Measurements from ENCODE around the gene FIG4.
"Not testable (repeated sequence)": the region's sequence is repeated elsewhere in the genome, so short reads cannot be mapped to it uniquely, and the experiment has no call there.

FIG4 gene

DNA sequence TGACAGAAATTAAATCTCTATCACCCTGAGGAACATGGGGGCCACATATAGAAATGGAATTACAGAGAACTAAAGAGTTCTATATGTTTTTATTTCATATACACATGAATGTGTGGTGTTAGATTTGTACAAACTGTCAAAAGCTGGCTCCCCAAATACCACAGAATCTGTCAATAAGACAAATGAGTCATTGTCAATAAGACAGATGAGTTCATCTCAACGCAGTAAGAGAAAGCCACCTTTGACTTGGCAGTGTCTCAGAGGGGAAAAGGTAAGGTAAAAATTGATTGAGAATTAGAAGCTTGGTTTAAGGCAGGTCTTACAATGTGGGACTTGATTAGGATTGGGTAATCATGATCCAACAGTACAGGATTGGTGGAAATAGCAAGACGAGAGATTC lies 162.9 kb downstream of the FIG4 start:
- no peak for DNase-seq (ENCODE audit: low read depth)

DNA sequence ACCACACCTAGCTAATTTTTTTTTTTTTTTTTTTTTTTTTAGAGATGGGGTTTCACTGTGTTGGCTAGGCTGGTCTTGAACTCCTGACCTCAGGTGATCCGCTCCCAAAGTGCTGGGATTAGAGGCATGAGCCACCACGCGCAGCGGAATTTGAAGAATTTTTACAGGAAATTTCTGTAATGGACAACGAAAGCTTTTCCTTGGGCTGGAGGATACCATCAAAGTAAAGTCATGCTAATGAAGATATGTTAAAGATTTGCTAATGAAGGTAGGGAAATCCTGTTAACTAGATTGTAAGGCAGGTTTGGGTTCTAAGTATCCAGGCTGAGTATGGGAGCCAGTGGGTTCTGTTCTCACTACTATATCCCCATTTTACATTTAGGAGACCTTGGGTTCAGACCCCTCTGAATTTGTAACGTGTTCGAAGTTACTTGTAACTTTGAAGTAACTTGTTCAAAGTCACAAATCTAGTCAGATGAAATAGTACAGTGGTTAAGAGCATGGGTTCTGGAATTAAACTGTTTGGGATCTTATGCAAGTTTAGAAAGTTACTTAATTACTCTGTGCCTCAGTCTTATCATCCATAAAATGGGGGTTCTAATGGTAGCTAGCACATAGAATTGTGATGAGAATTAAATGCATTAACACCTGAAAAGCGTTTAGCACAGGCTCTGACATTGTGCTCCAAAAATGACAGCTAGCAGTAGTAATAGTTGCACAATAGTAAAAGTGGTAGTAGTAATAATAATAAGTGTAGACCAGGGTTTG lies 163.6 kb downstream of the FIG4 start:
- DNase-seq (ENCODE audit: low read depth): no peak

DNA sequence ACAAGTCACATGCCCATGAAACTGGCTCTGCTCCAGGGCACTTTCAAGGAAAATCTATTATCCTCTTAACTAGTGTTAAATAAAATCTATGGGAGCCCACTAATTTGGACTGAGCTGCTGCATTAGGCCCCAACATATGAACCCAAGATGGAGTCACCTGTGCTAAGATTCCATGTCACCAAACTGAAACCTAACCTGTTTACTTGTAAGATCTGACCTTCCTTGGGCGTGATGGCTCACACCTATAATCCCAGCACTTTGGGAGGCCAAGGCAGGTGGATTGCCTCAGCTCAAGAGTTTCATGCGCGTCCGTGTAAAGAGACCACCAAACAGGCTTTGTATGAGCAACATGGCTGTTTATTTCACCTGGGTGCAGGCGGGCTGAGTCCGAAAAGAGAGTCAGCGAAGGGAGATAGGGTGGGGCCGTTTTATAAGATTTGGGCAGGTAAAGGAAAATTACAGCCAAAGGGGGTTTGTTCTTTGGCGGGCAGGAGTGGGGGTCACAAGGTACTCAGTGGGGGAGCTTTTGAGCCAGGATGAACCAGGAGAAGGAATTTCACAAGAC lies 164.5 kb downstream of the FIG4 start:
- DNase-seq (ENCODE audit: low read depth): not testable (repeated sequence)

DNA sequence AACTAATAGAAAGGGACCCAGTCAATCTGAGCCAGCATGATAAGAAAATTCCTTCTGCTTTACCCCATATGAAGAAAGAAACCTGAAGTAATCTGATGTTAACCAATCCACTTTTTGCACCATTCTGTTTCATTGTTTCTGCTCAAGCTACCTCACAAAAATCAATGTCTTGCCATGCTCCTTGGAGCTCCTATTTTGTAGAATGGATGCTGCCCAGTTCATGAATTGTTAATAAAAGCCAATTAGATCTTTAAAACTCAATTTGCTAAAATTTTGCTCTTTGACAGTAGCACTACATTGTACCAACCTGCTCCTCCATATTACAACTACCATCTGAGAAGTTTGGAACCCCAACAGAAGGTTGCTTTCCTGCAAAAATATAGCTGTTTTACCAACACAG lies 170.8 kb downstream of the FIG4 start:
- no peak for DNase-seq (ENCODE audit: low read depth)

DNA sequence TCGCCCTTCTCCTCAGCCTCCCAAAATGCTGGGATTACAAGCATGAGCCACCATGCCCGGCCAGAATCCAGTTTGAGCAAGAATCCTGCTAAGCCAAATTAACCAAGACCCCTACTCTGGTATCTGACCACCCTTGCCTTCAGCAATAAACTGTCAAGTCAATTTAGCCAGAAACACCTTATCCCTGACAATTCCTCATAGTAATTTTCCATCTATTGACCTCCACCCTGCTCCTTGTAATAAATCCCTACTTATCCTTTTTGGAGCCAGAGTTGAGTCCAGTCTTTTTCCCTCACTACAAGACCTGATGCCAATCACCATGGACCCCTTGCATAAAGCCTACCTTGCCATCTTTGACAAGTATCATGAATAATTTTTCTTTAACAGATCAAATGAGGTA lies 173.0 kb downstream of the FIG4 start:
- no peak for DNase-seq (ENCODE audit: low read depth)

DNA sequence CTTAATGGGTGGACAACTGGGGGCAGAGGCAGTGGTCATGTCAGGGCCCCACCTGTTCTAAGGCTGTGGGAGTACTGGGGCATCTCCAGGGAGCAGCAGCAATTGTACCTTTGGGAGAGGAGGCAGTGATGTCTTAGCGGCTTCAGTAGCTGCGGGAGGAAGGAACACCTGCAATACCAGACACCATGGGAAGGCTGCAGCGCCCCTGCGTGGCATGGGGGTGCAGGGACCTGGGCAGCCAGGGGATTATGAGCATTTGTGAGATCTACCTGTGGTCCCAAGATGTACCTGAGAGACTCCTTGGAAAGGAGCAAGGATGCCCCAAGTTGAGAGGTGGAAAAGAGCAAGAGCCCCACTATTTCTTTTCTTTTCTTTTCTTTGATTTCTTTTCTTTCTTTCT lies 174.9 kb downstream of the FIG4 start:
- no peak for DNase-seq (ENCODE audit: low read depth)

DNA sequence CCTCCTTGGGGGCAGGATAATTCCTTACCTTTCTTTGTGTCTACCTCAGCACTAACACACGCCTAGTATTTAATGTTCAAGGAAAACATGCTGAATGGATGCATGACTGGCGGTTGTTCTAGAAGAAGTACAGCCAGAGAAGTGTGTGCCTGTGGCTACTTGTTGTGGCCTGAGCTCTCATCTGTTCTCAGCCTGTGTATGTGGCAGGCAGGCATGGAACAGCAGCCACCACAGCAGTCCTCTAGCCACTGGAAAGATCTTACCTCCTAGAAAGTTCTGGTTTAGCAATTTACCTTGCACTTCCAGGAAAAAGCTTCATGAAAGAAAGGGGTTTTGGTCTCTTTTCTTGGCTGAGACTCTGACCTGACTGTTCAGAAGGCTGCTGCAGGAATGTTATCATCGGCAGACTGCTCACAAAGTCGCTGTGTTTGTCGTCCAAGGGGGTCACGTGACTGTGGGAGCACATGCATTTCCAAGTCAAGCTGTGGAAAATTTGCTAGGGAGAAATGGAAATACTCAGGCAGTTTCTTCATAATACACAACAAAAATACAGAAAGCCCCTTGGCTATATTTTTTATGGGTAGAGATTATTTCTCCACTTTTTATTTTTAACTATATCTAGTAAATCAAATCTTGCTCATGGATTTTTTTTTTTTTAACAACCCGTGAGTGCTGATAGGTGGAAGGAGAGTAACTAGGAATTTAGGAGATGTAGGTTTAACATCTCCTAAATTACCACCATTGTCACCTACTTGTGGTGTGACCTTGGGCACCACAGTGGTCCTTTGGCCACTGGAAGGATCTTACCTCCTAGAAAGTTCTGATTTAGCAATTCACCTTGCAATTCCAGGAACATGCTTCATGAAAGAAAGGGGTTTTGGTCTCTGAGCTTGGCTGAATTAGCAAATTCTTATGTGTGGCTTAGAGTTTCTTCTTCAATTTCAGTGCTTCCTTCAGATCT lies 176.2 kb downstream of the FIG4 start:
- DNase-seq (ENCODE audit: low read depth): no peak

DNA sequence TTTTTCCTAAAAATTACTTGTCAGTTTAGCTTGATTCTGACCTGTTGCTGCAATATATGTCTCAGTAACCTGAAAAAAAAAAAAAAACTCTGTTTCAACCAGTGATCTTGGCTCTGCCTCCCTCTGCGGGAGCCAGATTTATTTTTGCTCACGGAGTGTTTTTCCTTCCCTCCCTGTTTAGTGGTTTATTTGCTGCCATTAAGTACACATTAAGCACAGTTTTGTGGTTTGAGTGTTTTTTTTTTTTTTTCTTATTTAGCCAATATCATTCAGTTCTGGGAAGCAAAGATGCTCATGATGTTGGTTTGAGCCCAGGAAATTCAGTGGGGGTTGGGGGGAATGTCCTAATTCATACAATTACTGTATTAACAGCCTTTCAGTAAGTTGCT lies 176.9 kb downstream of the FIG4 start:
- DNase-seq (ENCODE audit: low read depth): no peak

DNA sequence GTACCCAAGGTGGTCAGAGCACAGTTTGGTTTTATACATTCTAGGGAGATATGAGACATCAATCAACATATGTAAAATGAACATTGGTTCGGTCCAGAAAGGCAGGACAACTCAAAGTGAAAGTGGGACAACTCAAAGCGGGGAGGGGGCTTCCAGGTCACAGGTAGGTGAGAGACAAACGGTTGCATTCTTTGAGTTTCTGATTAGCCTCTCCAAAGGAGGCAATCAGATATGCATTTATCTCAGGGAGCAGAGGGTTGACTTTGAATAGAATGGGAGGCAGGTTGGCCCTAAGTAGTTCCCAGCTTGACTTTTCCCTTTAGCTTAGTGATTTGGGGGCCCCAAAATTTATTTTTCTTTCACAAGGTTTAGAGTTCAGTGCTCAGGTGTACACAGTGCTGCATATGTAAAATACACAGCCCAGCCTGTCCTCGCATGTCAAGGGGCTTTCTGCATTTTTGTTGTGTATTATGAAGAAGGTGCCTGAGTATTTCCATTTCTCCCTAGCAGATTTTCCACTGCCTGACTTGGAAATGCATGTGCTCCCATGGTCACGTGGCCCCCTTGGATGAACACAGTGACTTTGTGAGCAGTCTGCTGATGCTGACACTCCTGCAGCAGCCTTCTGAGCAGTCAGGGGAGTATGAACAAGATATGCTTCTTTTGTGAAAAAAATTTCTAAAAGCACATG lies 178.4 kb downstream of the FIG4 start:
- not testable (repeated sequence) for DNase-seq (ENCODE audit: low read depth)

DNA sequence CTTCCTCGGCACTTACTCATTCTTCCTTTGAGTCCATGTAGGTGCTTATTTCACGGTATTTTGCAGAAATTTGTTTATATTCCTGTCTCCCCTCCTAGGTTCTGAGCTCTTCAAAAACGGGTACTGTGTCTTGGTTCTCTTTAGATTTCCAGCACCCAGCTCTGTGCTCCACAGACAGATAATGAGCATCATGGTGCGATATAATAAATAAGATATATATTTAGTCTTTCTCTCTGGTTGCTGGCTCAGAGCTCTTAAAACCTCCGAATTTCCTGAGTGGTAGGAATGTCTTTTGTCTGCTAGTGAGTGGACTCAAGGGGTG lies 179.0 kb downstream of the FIG4 start:
- DNase-seq (ENCODE audit: low read depth): no peak

DNA sequence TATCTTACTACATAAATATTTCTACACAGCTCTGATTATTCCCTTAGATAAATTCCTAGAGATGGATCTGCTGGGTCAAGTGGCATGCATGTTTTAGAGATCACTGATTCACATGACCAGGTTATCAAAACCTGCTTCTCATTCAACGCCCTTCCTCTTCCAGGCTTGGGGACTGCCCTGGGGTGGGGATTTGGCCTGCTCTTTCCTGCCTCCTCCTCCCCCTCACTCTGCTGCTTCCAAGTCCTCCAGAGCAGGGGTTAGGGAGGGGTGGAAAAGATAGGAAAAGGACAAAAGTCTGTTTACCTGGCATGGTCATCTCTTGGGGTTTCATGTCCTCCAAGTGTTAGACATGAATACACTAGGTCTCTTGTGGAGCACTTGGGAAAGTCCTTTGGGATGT lies 181.5 kb downstream of the FIG4 start:
- no peak for DNase-seq (ENCODE audit: low read depth)

DNA sequence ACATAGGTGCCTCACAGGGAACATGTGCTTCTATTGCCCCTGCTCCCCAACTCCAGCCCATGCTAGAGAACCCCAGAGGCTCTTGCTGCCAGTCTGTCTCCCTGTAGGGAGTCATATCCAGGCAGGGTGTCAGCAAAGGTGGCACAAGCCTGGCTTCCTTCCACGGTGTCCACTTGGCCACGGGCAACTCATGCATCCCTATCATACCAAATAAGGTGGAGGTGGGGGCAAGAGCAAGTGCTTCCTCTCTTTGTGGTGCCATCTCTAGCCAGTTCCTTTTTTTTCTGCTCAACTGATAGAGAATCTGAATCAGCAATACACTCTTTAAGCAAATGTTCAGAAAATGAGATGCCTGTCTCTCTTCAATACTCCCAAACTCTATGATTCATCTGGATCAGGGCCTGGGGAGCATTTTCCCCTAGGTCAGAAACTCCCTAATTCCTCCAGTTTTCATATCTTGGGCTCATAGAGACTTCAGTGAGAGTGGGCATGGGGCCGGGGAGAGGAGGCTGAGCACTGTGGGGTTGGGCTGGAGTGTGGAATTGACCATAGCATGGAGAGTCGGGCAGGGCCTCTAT lies 182.0 kb downstream of the FIG4 start:
- DNase-seq (ENCODE audit: low read depth): no peak

DNA sequence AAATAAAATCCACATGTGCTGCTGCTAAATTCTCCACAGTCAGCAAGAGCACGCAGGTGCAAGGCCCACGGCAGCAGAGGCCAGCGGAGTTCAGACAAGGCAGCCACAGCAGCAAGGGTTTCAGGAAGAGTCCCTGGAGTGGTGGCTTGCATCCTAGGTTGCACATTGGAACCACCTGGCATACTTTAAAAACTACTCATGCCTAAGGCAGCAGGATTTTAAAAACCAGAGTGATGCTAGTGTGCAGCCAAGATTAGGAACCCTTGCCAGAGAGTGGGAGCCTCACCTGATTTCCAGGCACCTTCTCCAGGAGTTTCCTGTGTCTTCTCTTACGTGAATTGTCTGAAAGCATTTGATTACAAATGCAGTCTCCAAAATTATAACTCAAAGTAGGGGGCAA lies 183.0 kb downstream of the FIG4 start:
- DNase-seq (ENCODE audit: low read depth): no peak

DNA sequence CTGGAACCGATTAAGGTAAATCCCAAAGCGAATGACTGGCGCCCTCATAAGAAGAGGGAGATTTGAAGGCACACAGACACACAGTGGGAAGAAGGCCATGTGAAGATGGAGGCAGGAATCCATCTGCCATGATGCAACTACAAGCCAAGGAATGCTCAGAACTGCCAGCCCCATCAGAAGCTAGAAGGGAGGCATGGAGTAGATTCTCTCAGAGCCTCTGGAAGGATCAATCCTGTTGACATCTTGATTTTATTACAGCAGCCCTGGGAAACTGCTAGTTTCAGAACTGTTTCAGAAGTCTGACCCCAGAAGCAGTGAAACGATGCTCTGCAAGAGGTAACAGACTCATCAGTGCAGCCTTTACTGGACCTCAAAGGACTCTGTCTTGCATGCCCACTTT lies 183.5 kb downstream of the FIG4 start:
- DNase-seq (ENCODE audit: low read depth): no peak
